IMR-90 (cell line): ENCODE data around the gene RSPH10B.
"Not testable (repeated sequence)": the region's sequence is repeated elsewhere in the genome, so short reads cannot be mapped to it uniquely, and the experiment has no call there.

ENCODE experiments used
- BHLHE40 ChIP-seq: fragments of 150-350 bp; IDR thresholded peaks from 2 replicates; pipeline ENCODE4 v1.6.1; 2016; ENCODE audit warnings: mild to moderate bottlenecking, low read depth, low read length
- CEBPB ChIP-seq: IDR thresholded peaks from 2 replicates; pipeline ENCODE4 v1.6.1; 2012; ENCODE audit warnings: low read depth, low read length, improper control_type of control experiment
- CHD1 ChIP-seq: IDR thresholded peaks from 2 replicates; pipeline ENCODE4 v1.6.1; 2012; ENCODE audit warnings: low read depth, low read length, improper control_type of control experiment
- CTCF ChIP-seq: conservative IDR thresholded peaks from 2 replicates; pipeline ENCODE4 v1.5.1; 2012; ENCODE audit warnings: mild to moderate bottlenecking, low read depth, low read length, improper control_type of control experiment
- ELK1 ChIP-seq: fragments of 150-350 bp; IDR thresholded peaks from 2 replicates; pipeline ENCODE4 v1.6.1; 2016; ENCODE audit warnings: low read depth, mild to moderate bottlenecking, low read length, moderate library complexity, borderline replicate concordance
- FOS ChIP-seq: fragments of 150-350 bp; IDR thresholded peaks from 2 replicates; pipeline ENCODE4 v1.6.1; 2016; ENCODE audit warnings: low read depth, low read length
- MAZ ChIP-seq: IDR thresholded peaks from 2 replicates; pipeline ENCODE4 v1.6.1; 2012; ENCODE audit warnings: low read depth, mild to moderate bottlenecking, low read length, improper control_type of control experiment, moderate library complexity, borderline replicate concordance
- MXI1 ChIP-seq: IDR thresholded peaks from 2 replicates; pipeline ENCODE4 v1.6.1; 2012; ENCODE audit warnings: low read depth, mild to moderate bottlenecking, low read length, moderate library complexity, borderline replicate concordance
- NFE2L2 ChIP-seq: fragments of 150-350 bp; IDR thresholded peaks from 2 replicates; pipeline ENCODE4 v1.6.1; 2016; ENCODE audit warnings: low read depth, mild to moderate bottlenecking, low read length
- POLR2A ChIP-seq: IDR thresholded peaks from 2 replicates; pipeline ENCODE4 v1.6.1; 2012; ENCODE audit warnings: mild to moderate bottlenecking, low read depth, low read length
- RAD21 ChIP-seq: IDR thresholded peaks from 2 replicates; pipeline ENCODE4 v1.6.1; 2012; ENCODE audit warnings: low read length, improper control_type of control experiment
- RCOR1 ChIP-seq: IDR thresholded peaks from 2 replicates; pipeline ENCODE4 v1.6.1; 2012; ENCODE audit warnings: mild to moderate bottlenecking, low read length, improper control_type of control experiment; ENCODE audit not compliant: insufficient replicate concordance
- RFX5 ChIP-seq: IDR thresholded peaks from 2 replicates; pipeline ENCODE4 v1.8.0; 2012; ENCODE audit warnings: low read depth, mild to moderate bottlenecking, low read length, moderate library complexity
- USF2 ChIP-seq: fragments of 150-350 bp; IDR thresholded peaks from 2 replicates; pipeline ENCODE4 v1.6.1; 2017; ENCODE audit warnings: mild to moderate bottlenecking, antibody characterized with exemption, low read length, low read depth

DNA sequence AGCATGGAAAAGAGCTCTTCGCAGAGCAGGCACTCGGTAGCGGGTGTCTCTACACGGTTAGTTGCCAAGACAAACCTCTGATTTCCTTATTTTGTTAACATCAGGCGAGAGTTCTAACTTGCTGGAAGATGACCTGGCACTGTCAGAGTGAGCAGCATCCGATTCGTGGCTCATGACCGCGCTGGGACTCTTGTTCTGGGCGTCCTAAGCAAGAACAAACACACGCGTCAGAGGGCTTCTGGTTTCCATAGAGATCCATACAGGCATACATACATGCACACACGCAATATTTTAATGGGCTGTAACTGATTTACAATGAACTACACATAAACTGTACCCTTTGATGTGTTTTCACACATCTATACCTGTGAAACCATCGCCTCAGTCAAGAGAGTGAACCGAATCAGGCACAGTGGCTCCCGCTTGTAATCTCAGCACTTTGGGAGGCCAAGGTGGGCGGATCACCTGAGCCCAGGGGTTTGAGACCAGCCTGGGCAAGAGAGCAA, 35.5 kb downstream of the RSPH10B start:
- TF ChIP-seq CTCF, POLR2A, FOS, CEBPB, ELK1, RCOR1, RAD21, BHLHE40, MXI1, MAZ, CHD1, RFX5, USF2, NFE2L2: not testable (repeated sequence)
